Measurements from ENCODE around the gene DNAH10.

Gene DNAH10

GRCh38 chr12:123801573-123802178 is 39.6 kb downstream of the DNAH10 start:
- DNase-seq = no peak

- DNase-seq = no peak
Observed at GRCh38 chr12:123805173-123805572, 43.1 kb downstream of the DNAH10 start.

- no peak for DNase-seq
Observed at GRCh38 chr12:123807002-123807401, 44.9 kb downstream of the DNAH10 start.

- no peak for DNase-seq
Observed at GRCh38 chr12:123807670-123808069, 45.6 kb downstream of the DNAH10 start.

GRCh38 chr12:123808167-123808566 is 46.1 kb downstream of the DNAH10 start:
- DNase-seq = no peak

GRCh38 chr12:123813349-123813748 is 51.2 kb downstream of the DNAH10 start:
- DNase-seq = no peak

GRCh38 chr12:123815968-123816367 is 53.9 kb downstream of the DNAH10 start:
- no peak for DNase-seq

GRCh38 chr12:123816896-123817537 is 54.9 kb downstream of the DNAH10 start:
- no peak for DNase-seq

- DNase-seq = no peak
Observed at GRCh38 chr12:123822804-123823203, 60.7 kb downstream of the DNAH10 start.

- no peak for DNase-seq
Observed at GRCh38 chr12:123828120-123828519, 66.0 kb downstream of the DNAH10 start.

GRCh38 chr12:123828854-123829547 is 66.9 kb downstream of the DNAH10 start:
- DNase-seq = no peak

- no peak for DNase-seq
Observed at GRCh38 chr12:123829561-123829960, 67.5 kb downstream of the DNAH10 start.

GRCh38 chr12:123830675-123831074 is 68.6 kb downstream of the DNAH10 start:
- no peak for DNase-seq

- no peak for DNase-seq
Observed at GRCh38 chr12:123832052-123832451, 70.0 kb downstream of the DNAH10 start.

GRCh38 chr12:123833830-123834229 is 71.7 kb downstream of the DNAH10 start:
- no peak for DNase-seq

GRCh38 chr12:123834845-123835244 is 72.7 kb downstream of the DNAH10 start:
- DNase-seq = no peak

- no peak for DNase-seq
Observed at GRCh38 chr12:123836292-123836691, 74.2 kb downstream of the DNAH10 start.

GRCh38 chr12:123839826-123840225 is 77.7 kb downstream of the DNAH10 start:
- no peak for DNase-seq

- DNase-seq = no peak
Observed at GRCh38 chr12:123840765-123841425, 78.8 kb downstream of the DNAH10 start.

- DNase-seq = no peak
Observed at GRCh38 chr12:123843912-123844748, 82.0 kb downstream of the DNAH10 start.

GRCh38 chr12:123845881-123846280 is 83.8 kb downstream of the DNAH10 start:
- DNase-seq = no peak

GRCh38 chr12:123846340-123846739 is 84.2 kb downstream of the DNAH10 start:
- DNase-seq = no peak

- DNase-seq = no peak
Observed at GRCh38 chr12:123847019-123847418, 84.9 kb downstream of the DNAH10 start.

All from NCI-H2081 (cell line).